Jurkat, Clone E6-1 (cell line): ENCODE results near the gene NTSR1.

Experiments
- DNase-seq: peaks from one replicate; pipeline ENCODE4 v3.0.0-alpha.2; 2011; ENCODE audit warnings: low read depth, low spot score
- H3K4me3 ChIP-seq: 2 replicates; pipeline ENCODE4 v1.5.1; 2011; ENCODE audit warnings: mild to moderate bottlenecking, low read length, control low read depth, moderate library complexity

The NTSR1 gene

DNA sequence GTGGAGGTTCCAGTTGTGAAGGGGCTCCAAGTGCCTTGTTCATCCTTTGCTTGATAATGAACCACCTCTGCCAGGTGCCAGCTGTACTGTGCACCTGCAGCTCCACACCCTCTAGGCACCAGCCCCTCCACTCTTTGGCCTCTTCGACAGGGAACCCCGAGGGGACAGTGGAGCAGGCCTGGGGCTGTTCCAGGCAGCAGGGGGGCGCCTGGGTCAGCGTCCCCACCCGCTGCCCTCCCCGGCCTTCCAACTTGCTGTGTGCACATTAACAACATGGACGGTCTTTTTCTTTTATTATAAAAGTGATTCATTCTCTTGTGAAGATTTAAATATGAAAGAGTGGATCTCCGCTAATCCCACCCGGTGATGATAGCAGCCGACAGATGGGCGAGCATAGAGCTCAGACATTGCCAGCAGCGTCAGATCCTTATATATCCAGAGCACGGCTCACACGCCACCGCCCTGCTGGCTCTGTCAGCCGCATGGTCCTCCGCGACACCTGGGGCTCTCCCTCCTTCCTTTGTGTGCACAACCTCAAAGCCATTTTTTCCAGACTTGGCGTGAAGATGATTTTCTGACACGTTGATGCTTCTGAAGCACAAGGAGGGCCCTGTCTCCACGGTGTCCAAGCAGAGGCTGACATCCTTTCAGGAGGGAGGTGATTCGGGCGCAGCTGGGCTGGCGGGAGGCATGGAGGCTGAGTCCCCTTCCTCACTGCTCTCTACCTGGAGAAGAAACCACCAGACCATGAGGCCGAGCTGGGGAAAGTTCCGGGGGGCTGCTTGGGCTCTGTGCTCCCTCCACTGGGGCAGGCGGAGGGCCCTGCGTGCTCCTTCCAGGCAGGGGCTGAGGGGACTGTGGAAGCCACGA lies 65.4 kb downstream of the NTSR1 start:
- no peak for DNase-seq
- no peak overlapping the region for H3K4me3 ChIP-seq

DNA sequence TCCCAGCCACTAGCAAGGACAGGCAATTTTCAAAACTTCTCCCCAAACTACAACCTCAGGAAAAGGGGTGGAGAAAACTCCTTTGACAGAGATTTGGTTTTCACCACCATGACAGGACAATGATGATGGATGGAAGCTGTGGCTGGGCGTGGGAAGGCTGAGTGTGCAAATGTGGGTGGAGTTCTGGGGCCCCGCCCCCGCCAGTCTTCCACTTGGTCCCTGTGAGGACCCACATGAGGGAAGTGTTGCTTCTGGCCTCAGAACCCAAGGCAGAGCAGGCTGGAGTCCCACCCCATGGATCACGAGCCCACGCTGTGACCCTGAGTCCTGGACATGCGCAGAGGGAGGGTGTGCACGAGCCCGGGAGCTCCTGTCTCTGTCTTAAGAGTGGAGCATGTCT lies 66.1 kb downstream of the NTSR1 start:
- no peak overlapping the region for H3K4me3 ChIP-seq
- no peak for DNase-seq

DNA sequence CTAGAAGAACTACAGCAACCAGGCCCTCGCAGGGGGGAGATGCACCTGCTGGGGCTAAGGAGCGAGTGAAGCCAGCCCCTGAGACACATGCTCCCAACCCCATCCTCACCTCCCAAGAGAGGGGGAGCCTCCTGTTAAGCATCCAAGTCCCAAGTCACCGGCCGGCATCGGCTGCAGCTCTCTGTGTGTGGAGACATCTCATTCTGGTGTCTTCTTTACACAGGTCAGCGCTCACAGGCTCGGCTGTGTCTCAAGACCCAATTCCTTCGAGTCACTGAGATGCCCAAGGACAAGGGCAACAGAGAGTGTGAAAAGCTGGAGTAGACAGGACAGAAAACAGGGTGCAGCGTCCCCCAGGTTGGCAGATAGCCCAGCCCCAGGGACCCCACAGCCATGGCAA lies 66.6 kb downstream of the NTSR1 start:
- H3K4me3 ChIP-seq = no peak overlapping the region

GRCh38 chr20:62776035-62776691 lies 67.5 kb downstream of the NTSR1 start:
- peak overlapping the region; percentile 44 for H3K4me3 ChIP-seq
- DNase-seq = no peak

More for the DNA sequence above, 66.6 kb downstream of the NTSR1 start:
- DNase-seq = no peak

DNA sequence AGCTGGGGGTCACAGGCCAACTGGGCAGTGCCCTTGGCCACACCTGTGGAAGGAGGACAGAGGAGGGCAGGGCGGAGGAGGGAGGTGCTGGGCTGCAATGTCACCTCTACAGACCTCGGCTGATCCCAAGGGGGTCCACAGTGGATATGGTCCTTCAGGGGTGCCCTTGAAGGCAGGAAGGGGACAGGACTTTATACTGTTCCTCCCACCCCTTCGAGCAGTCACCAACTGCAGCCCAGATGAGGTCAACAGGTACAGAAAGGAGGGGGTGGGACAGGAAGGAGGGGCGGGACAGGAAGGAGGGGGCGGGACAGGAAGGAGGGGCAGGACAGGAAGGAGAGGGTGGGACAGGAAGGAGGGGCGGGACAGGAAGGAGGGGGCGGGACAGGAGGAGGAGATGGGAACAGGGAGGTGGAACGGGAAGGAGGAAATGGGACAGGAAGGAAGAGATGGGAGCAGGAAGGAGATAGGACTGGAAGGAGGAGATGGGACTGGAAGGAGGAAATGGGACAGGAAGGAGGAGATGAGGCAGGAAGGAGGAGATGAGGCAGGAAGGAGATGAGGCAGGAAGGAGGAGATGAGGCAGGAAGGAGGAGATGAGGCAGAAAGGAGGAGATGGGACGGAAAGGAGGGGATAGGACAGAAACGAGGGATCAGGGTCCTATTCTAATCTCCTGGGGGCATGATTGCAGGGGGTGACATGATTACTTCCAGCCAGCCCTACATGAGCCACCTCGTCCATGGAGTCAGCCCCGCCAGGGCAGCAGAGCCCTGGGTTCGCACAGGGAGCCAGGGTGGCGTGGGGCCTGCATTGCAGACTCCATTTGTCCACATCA lies 68.3 kb downstream of the NTSR1 start:
- DNase-seq = peak; percentile 85
- peak overlapping the region; percentile 44 for H3K4me3 ChIP-seq

- no peak for DNase-seq
- H3K4me3 ChIP-seq = no peak overlapping the region
These were observed 68.8 kb downstream of the NTSR1 start for GRCh38 chr20:62777528-62777830.

DNA sequence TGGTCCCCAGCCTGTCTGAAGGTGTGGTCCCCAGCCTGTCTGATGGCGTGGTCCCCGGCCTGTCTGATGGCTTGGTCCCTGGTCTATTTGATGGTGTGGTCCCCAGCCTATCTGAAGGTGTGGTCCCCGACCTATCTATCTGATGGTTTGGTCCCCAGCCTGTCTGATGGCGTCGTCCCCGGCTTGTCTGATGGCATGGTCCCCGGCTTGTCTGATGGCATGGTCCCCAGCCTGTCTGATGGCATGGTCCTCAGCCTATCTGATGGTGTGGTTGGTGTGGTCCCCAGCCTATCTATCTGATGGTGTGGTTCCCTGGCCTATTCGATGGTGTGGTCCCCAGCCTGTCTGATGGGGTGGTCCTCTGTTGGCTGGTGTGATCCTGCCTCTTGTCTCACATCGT lies 69.4 kb downstream of the NTSR1 start:
- DNase-seq = no peak
- no peak overlapping the region for H3K4me3 ChIP-seq

DNA sequence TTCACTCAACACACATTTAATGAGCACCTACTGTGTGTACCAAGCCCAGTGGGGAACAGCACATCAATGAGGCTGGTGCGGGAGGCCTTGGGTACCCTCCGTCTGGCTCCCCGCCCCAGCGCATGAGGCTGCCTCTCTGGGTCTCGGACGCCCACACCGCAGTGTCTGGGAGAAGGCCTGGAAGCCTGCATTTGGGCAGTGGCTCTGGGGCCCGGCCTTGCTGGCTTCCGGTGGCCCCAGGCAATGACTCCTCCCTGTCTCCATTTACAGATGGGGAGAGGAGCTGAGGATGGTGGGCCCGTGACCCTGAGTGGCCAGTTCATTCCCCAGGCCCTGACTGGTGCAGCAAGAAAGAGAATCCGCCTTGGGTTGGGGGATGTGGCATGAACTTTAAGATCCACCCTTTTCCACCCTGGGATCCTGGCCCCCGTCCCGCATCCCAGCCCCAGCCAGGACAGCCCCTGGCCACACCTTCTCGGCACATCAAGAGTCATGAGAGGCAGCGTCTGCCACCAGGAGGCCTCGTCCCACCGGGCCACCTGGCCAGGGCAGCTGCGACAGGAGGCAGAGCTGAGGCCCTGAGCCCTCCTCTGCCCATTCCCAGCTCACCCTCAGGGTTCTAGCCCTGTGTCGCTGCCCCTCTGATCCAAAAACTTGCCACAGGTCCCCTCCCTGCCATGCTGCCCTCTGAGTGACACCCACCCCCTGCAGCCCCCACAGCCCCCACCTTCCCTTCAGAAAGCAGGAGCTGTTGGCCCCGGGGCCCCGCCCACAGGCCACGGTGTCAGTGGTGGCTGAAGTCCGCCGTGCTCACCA lies 70.2 kb downstream of the NTSR1 start:
- no peak for DNase-seq
- no peak overlapping the region for H3K4me3 ChIP-seq

- no peak for DNase-seq
- H3K4me3 ChIP-seq = no peak overlapping the region
These were observed 70.7 kb downstream of the NTSR1 start for GRCh38 chr20:62779417-62779685.

GRCh38 chr20:62780204-62780603 lies 71.6 kb downstream of the NTSR1 start:
- H3K4me3 ChIP-seq = no peak overlapping the region
- DNase-seq = no peak

GRCh38 chr20:62780696-62781095 lies 72.1 kb downstream of the NTSR1 start:
- no peak overlapping the region for H3K4me3 ChIP-seq
- DNase-seq = no peak

DNA sequence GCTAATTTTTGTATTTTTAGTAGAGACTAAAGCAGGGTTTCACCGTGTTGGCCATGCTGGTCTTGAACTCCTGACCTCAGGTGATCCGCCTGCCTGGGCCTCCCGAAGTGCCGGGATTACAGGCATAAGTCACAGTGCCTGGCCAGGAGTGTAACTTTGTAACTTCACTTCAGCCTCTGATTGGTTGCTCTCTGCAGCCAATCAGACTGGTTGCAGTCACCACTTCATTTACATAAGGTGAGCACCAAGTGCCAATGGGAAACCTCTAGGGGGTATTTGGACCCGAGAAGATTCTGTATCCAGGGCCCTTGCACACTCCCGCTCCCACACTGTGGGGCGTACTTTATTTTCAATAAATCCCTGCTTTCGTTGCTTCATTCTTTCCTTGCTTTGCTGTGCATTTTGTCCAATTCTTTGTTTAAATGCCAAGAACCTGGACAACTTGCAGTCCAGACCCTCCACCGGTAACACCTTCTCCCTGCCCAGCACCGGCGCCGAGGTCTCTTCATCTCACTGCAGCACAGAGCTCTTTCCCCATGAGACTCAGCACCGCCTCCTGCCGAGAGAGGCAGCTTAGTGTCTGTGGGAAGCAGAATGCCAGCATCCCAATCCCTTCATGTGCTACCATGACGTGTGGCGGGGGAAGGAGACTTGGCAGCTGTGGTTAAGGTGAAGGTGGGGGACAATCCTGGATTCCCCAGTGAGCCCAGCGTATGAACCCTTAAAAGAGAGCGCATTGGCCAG lies 73.7 kb downstream of the NTSR1 start:
- no peak for DNase-seq
- H3K4me3 ChIP-seq = no peak overlapping the region

- no peak overlapping the region for H3K4me3 ChIP-seq
- DNase-seq = no peak
These were observed 74.2 kb downstream of the NTSR1 start for GRCh38 chr20:62782893-62783278.

DNA sequence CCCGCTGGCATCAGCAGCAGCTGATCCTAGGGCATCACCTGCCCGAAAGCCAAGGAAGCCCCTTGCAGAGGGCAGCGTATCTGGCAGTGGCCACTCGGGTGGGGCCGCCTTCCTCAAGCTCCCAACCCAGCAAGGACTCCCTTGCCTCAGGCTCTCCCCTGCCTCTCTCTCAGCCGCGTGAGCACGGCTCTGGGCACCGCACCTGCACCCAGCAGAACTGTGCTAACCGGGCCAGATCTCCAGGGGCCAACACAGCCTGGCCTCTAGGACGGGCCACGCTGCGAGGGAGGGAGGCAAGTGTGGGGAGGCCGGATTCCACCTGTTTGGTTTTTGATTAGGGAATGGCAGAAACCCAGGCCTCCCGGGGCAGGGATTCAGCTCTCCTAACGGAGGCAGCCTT lies 75.9 kb downstream of the NTSR1 start:
- no peak overlapping the region for H3K4me3 ChIP-seq
- no peak for DNase-seq

GRCh38 chr20:62785393-62785792 lies 76.8 kb downstream of the NTSR1 start:
- no peak overlapping the region for H3K4me3 ChIP-seq
- no peak for DNase-seq

DNA sequence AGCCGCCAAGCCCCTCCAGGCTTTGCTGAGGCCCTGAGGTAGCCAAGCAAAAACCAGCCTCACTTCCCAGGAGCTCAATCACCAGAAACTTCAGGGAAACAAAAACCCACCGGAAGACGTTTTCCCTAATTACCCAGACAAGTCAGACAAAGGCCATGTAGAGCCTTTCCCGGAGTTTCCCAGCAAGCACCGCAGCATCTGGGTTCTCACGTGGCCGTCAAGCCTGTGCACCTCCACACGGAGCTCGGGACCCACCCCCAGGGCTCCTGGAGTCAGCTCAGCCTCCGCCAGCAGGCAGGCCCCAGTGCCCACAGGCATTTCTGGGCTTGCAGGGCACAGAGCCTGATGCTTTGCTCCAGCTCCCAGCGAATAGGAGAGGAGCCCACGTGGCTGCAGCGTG lies 77.5 kb downstream of the NTSR1 start:
- H3K4me3 ChIP-seq = no peak overlapping the region
- DNase-seq = no peak

GRCh38 chr20:62787321-62787720 lies 78.7 kb downstream of the NTSR1 start:
- no peak overlapping the region for H3K4me3 ChIP-seq
- no peak for DNase-seq

DNA sequence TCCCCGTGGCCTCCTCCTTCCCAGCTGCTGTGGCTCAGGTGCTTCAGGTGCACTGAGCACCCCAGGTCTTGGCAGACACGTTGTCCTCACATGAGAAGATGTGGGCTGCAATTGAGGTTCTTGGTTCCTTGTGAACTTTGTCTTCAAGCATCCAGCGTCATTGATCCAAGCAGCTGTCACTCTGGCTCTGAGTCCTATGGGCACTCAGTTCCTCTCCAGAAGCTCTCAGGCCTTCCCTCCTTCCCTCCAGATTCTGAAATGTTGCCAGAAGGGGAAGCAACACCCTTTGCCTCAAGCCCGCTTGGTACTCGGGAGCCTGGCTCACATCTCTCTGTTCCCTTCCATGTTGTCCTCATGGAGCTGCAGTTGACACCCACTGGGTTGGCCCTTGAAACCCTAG lies 79.2 kb downstream of the NTSR1 start:
- DNase-seq = no peak
- H3K4me3 ChIP-seq = no peak overlapping the region

DNA sequence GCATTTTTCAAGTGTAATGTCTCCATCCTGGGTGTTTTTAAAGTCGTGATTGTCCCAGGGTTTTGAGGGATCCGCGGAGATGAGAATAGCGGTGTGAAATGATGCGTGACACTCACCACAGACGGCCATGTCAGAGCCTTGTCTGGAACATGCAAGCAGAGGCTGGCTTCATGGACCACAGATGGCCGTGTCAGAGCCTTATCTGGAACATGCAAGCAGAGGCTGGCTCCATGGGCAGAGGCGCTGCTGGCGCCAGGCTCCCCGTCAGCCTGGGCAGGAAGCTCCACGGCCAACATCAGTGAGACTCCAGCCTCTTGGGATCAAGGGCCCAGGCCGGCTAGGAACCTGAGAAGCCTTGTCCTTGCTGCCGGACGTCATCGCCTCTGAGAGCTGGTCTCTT lies 80.0 kb downstream of the NTSR1 start:
- no peak overlapping the region for H3K4me3 ChIP-seq
- no peak for DNase-seq
